Kidney (tissue), 14 donors: ENCODE results near the gene GFOD1. TPM values are rescaled to one million over a fixed set of nuclear protein-coding genes. Genes with fewer than 3 reads are reported as not detected.

Source experiments
- DNase-seq, 5 donors: peaks; one replicate each; pipeline ENCODE4 v3.0.0-alpha.2; 2013 to 2020
- FAIRE-seq: peaks from 2 replicates; lab custom pipeline; 2012; peaks lifted over from hg19 to GRCh38; lab: Jason Lieb, UNC
- H3K27ac ChIP-seq, 2 donors: one replicate each; pipeline ENCODE4 v1.7.0; 2013; ENCODE audit warnings: low read depth in 2 of 2, low read length in 2 of 2, inconsistent platforms in 1 of 2
- H3K27me3 ChIP-seq: one replicate; pipeline ENCODE4 v1.7.1; 2013; ENCODE audit warnings: low read length, inconsistent platforms; ENCODE audit not compliant: control insufficient read depth, insufficient read depth
- H3K36me3 ChIP-seq, 3 donors: one replicate each; pipeline versions ENCODE4 v1.7.0 to v1.7.1; 2013; ENCODE audit warnings: low read length in 3 of 3, control low read depth in 1 of 3, inconsistent platforms in 1 of 3; ENCODE audit not compliant: insufficient read depth in 3 of 3, control insufficient read depth in 2 of 3
- H3K4me1 ChIP-seq, 3 donors: one replicate each; pipeline versions ENCODE4 v1.7.0 to v1.7.1; 2013; ENCODE audit warnings: low read length in 3 of 3, inconsistent platforms in 1 of 3, low read depth in 1 of 3; ENCODE audit not compliant: control insufficient read depth in 2 of 3, insufficient read depth in 2 of 3
- H3K4me3 ChIP-seq, 3 donors: one replicate each; pipeline versions ENCODE4 v1.7.0 to v1.8.1; 2013; ENCODE audit warnings: low read length in 3 of 3, control low read depth in 1 of 3, inconsistent platforms in 1 of 3
- H3K9ac ChIP-seq, 3 donors: one replicate each; pipeline versions ENCODE4 v1.7.0 to v1.7.1; 2013; ENCODE audit warnings: low read length in 3 of 3, control low read depth in 1 of 3, inconsistent platforms in 1 of 3
- H3K9me3 ChIP-seq, 3 donors: one replicate each; pipeline versions ENCODE4 v1.7.0 to v1.7.1; 2013; ENCODE audit warnings: low read length in 3 of 3, control low read depth in 1 of 3, inconsistent platforms in 1 of 3; ENCODE audit not compliant: control insufficient read depth in 2 of 3, insufficient read depth in 1 of 3
- CTCF ChIP-seq: IDR thresholded peaks from 3 replicates; pipeline ENCODE4 v1.5.1; 2012; ENCODE audit warnings: mild to moderate bottlenecking, moderate library complexity, borderline replicate concordance; ENCODE audit not compliant: insufficient read depth; ENCODE audit errors: extremely low read depth
- intact Hi-C: fragments of 100-400 bp; cut with DNase I; formaldehyde crosslinking; loops from one replicate; pipeline ENCODE4 v1.11.1; 2022
- polyA plus RNA-seq: library from polyadenylated mRNA; stranded (reverse); fragments of 350-450 nt; fragmentation: Illumina TruSeq; extraction: RNeasy Lipid Tissue Mini Kit (QIAGEN cat#74804); gene quantifications from one replicate; pipeline ENCODE4 v1.2.3, GENCODE V29; 2014; ENCODE audit warnings: low read depth, low replicate concordance; ENCODE audit not compliant: insufficient read depth
- total RNA-seq: library from RNA; stranded (reverse); fragmentation: NEBNext Ultra II Directional; extraction: Animal tissue kit (Norgen Biotek cat#: 25700); gene quantifications from one replicate; pipeline ENCODE4 v1.2.1, GENCODE V29; 2021
- donor health status: control.
- donor health status: control.
- donor health status: control.
- donor health status: control.
- donor health status: control.
- donor health status: DM: yes; HTN: yes; CAD: no.
- donor health status: Normal renal cell carcinoma (clear cell type).

The GFOD1 gene
- total and polyA plus RNA-seq, 2 donors from 2014 or later = 2.1 to 14.6 TPM

GRCh38 chr6:13384966-13385365 is 102.4 kb downstream of the GFOD1 start:
- no peak for FAIRE-seq
- Histone ChIP-seq H3K27ac (no peak overlapping the region), H3K4me1 (peaks cover 0 to 2% (median 0%) of the 10 kb centered on the region in 3 donors), H3K9ac (no peak overlapping the region), H3K36me3 (no peaks in the 10 kb centered on the region), H3K4me3 (no peak overlapping the region), H3K27me3 (no peaks in the 10 kb centered on the region), H3K9me3 (no peaks in the 10 kb centered on the region)
- DNase-seq = peak in 2 of 5 donors; percentile 39 to 58
- no peak for TF ChIP-seq CTCF
- intact Hi-C loops = no loop called here

- Histone ChIP-seq H3K27ac (no peak overlapping the region), H3K9me3 (no peaks in the 10 kb centered on the region), H3K4me1 (peaks cover 0 to 2% (median 0%) of the 10 kb centered on the region in 3 donors), H3K4me3 (no peak overlapping the region), H3K27me3 (no peaks in the 10 kb centered on the region), H3K36me3 (no peaks in the 10 kb centered on the region), H3K9ac (no peak overlapping the region)
- intact Hi-C loops = no loop called here
- DNase-seq (no peak), FAIRE-seq (no peak)
- TF ChIP-seq CTCF = no peak
These were observed 102.9 kb downstream of the GFOD1 start for GRCh38 chr6:13384506-13384905.

GRCh38 chr6:13383328-13384163 is 103.9 kb downstream of the GFOD1 start:
- Histone ChIP-seq H3K27ac (no peak overlapping the region), H3K27me3 (no peaks in the 10 kb centered on the region), H3K4me3 (peak overlapping the region in 1 of 3 donors; percentile 9), H3K36me3 (no peaks in the 10 kb centered on the region), H3K4me1 (peaks cover 0 to 2% (median 0%) of the 10 kb centered on the region in 3 donors), H3K9ac (no peak overlapping the region), H3K9me3 (no peaks in the 10 kb centered on the region)
- intact Hi-C loops = no loop called here
- FAIRE-seq = no peak
- DNase-seq = peak in 3 of 5 donors; percentile 66 to 86 (median 80)
- no peak for TF ChIP-seq CTCF
